Measurements from ENCODE around the gene MSX1. TPM values are rescaled to one million over a fixed set of nuclear protein-coding genes. Genes with fewer than 3 reads are reported as not detected.
A peak's percentile ranks its signal among the peaks of the same experiment; 100 is the strongest.

MSX1 gene
- total RNA-seq, 1 donor from 2014 or later = 2.5 TPM

DNA sequence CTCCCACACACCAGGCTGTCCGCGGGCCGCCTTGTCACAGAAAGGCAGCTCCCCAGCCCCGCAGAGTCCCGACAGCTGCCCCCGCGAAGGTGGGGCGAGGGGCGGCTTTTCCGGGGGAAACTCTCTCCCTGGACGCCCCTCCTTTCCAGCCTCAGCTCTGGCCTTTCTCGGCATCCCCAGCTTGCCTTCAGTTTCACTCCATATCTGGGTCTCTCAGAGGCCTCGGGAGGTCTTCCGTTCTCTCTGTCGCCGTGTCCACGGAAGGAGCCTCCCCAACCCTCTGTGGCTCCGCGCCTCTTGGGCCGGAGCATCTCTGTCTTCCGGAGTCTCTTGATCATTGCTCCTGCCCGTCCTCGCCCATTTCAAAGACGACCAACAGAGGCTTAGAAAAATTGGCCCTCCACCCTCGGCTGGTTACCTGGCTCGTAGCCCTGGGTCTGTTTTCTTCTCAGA is 6.1 kb upstream of the MSX1 start:
- TF ChIP-seq, protein P1, sequence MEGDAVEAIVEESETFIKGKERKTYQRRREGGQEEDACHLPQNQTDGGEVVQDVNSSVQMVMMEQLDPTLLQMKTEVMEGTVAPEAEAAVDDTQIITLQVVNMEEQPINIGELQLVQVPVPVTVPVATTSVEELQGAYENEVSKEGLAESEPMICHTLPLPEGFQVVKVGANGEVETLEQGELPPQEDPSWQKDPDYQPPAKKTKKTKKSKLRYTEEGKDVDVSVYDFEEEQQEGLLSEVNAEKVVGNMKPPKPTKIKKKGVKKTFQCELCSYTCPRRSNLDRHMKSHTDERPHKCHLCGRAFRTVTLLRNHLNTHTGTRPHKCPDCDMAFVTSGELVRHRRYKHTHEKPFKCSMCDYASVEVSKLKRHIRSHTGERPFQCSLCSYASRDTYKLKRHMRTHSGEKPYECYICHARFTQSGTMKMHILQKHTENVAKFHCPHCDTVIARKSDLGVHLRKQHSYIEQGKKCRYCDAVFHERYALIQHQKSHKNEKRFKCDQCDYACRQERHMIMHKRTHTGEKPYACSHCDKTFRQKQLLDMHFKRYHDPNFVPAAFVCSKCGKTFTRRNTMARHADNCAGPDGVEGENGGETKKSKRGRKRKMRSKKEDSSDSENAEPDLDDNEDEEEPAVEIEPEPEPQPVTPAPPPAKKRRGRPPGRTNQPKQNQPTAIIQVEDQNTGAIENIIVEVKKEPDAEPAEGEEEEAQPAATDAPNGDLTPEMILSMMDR (IDR thresholded peaks at IDR 0.05) = no peak
- H3K4me3 ChIP-seq = peak overlapping the region; percentile 38
- DNase-seq (no peak), ATAC-seq (no peak)
- H3K4me1 ChIP-seq = peaks cover 17% of the 10 kb centered on the region
- H3K9me3 ChIP-seq = no peaks in the 10 kb centered on the region
- intact Hi-C loops (cut with DNase I) = no loop called here
- peaks cover 98% of the 10 kb centered on the region for H3K27me3 ChIP-seq
- no peaks in the 10 kb centered on the region for H3K36me3 ChIP-seq
- no peak overlapping the region for H3K27ac ChIP-seq

DNA sequence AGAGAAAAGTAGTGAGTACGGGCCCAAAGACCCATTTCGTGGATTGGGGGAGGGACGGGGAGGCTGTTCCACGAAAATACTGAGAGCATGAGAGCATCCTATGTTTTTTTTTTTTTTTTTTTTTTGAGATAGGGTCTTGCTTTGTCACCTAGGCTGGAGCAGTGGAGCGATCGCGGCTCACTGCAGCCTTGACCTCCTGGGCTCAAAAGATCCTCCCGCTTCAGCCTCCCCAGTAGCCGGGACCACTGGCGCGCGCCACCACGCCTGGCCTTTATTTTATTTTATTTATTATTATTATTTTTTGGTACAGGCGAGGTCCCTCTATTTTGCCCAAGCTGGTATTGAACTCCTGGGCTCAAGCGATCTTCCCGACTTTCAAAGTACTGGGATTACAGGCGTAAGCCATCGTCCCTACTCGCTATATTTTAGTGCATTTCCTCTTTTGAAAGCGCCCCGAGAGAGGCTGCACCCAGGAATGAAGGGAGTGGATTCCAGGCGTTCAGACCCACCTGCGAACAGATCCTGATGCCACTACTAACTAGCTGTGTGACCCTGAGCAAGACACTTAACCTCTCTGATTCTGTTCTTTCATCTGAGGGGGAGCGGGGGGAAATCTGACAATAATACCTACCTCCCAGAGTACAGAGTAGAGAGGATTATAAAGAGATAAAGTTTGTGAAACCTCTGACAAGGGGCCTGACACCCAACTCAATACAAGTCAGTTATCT is 5.4 kb upstream of the MSX1 start:
- ATAC-seq = no peak
- peak; percentile 8 for DNase-seq

DNA sequence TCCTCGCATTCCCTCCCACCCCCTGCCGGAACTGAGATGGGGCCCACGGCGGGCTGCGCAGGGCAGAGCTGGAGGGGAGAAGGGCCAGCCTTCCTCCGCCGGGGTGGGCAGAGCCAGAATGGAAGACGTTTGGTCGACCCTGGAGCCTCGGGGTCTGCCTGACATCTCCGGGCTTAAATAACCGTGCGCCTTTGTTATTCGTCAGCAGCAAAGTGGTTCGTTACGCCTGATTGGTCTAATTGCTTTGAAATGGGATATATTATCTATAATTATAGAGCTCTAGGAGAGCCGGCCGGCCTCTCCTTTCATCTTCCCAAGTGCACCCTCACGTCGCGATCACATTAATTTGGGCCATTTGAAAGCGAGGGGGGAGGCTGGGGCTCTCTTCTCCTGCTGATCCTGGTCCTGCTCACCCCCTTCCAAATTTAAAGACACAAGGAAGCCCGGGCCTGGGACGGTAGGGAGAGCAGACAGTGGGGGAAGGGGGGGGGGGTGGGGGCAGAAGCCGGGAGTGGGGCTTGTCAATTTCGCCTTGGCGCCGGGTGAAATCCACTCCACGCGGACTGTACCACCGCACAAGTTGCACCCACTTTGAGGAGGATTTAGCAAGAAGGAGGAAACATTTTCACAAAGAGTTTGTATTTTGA is 4.7 kb upstream of the MSX1 start:
- Histone ChIP-seq H3K4me1 (peaks cover 17% of the 10 kb centered on the region), H3K4me3 (no peak overlapping the region), H3K27me3 (peaks cover 93% of the 10 kb centered on the region), H3K36me3 (no peaks in the 10 kb centered on the region), H3K27ac (no peak overlapping the region), H3K9me3 (no peaks in the 10 kb centered on the region)
- ATAC-seq (no peak), DNase-seq (peak; percentile 39)
- TF ChIP-seq, protein P1 (IDR thresholded peaks at IDR 0.05) = no peak
- intact Hi-C loops (cut with DNase I) = no loop called here

More for the DNA sequence above, 5.4 kb upstream of the MSX1 start:
- no peak overlapping the region for H3K27ac ChIP-seq
- peaks cover 17% of the 10 kb centered on the region for H3K4me1 ChIP-seq
- H3K27me3 ChIP-seq = peaks cover 99% of the 10 kb centered on the region
- TF ChIP-seq, protein P1 (IDR thresholded peaks at IDR 0.05) = no peak
- no peaks in the 10 kb centered on the region for H3K9me3 ChIP-seq
- H3K36me3 ChIP-seq = no peaks in the 10 kb centered on the region
- intact Hi-C loops (cut with DNase I) = no loop called here
- no peak overlapping the region for H3K4me3 ChIP-seq

DNA sequence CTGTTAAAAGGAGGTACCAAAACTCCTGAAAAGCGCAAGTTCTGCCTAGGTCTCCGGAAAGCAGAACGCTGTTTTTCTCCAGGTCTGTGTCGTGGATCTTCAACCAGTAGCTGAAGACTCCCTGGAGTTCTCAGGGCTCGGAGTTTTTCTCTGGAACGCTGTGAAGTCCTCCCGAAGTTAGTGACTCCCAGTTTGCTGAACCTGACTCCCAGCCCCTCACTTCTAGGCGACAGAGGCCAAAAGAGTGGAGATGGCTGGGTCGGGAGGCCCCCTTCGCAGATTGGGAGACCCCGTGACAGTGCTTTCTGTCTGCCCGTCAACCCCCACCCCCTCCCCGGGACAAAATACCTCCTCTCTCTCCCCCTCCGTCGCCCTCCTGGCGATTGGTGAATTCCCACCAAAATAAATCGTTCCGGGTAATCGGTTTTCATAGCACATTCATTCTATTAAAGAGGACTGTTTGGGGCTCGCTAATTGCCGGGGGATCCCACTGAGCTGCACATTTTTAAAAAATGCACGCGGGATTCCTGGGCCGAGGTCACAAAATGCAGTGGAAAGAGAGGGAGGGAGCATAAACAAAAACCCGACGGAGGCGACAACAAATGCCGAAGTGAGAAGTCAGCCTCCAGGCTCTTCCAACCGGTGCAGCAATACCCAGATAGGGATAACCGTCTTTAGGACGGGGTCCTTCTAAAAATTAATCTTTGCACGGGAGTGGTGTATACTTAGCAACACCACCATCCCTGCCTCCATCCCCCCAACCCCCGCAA is 4.0 kb upstream of the MSX1 start:
- TF ChIP-seq, protein P1 (IDR thresholded peaks at IDR 0.05) = no peak
- H3K27me3 ChIP-seq = peaks cover 93% of the 10 kb centered on the region
- intact Hi-C loops (cut with DNase I) = no loop called here
- no peak overlapping the region for H3K27ac ChIP-seq
- no peaks in the 10 kb centered on the region for H3K9me3 ChIP-seq
- DNase-seq = peak; percentile 12
- no peak for ATAC-seq
- no peaks in the 10 kb centered on the region for H3K36me3 ChIP-seq
- peaks cover 21% of the 10 kb centered on the region for H3K4me1 ChIP-seq
- no peak overlapping the region for H3K4me3 ChIP-seq

DNA sequence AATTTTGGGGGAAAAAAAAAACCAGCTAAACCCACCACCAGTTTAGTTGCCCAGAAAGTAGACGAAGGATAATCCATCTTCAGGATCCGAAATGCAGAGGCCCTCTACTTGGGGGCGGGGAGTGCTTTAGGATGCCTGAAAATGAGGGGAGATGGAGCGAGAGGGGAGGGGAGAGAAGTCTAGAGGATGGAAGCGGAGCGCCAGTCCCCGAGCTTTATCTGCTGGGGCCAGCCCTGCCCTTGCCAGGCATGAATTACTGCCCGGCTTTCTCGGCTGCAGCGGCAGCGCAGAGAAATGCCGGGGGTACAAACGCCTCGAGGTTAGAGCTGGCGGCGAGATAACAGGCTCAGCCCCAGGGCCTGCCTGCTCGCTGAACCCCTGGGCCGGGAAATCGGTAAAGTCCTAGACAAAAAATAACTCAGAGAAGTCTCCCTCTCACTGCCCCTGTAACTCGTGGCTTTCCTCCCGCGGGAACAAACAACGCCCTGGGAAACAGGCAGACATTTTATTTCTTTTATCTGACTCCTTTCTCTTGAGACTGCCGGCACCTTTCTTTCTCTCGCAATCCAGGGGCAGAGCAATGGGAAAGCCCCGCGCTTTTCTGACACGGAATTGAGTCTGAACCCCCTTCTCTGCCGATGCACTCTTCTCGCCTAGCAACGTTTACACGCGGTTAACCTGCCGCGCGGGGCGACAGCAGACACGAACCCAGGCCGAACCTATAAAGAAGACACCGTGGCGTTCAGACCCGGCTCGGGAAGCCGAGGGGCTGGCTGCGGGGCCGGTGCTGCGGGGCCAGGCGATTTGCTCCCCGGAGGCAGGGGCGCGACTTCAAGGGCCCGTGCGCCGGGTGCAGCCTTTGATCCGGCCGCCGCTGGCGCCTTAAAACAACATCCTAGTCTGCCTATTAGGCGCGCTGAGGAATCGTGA is 3.1 kb upstream of the MSX1 start:
- TF ChIP-seq, protein P1 (IDR thresholded peaks at IDR 0.05) = no peak
- peak overlapping the region; percentile 28 for H3K4me3 ChIP-seq
- no peak for ATAC-seq
- DNase-seq = peak; percentile 62
- peaks cover 94% of the 10 kb centered on the region for H3K27me3 ChIP-seq
- H3K4me1 ChIP-seq = peaks cover 29% of the 10 kb centered on the region
- no peak overlapping the region for H3K27ac ChIP-seq
- H3K9me3 ChIP-seq = no peaks in the 10 kb centered on the region
- no peaks in the 10 kb centered on the region for H3K36me3 ChIP-seq
- intact Hi-C loops (cut with DNase I) = no loop called here

Measured in upper lobe of right lung (tissue), 1 donor.